GM12878 (cell line): Measurements from ENCODE around the gene TMC4. TPM values are rescaled to one million over a fixed set of nuclear protein-coding genes. Genes with fewer than 3 reads are reported as not detected.

Source experiments
- ATAC-seq: fragments of 200-7000 bp; cut with Tn5 transposase; 3 replicates; pipeline ENCODE4 v1.9.1; 2020; ENCODE audit warnings: mild to moderate bottlenecking, moderate library complexity
- BruUV-seq: library from RNA; stranded (reverse); fragments of 400-500 nt; replicated peaks from 2 replicates; lab custom pipeline; 2021; lab: Mats Ljungman, UMichigan
- CTCF ChIA-PET: fragments of 300-600 bp; sonication (Branson Sonifier 250); formaldehyde crosslinking; extraction: SDS; loops from one replicate; lab custom pipeline; 2021; ENCODE audit warnings: inconsistent platforms; lab: Yijun Ruan, JAX
- POLR2A ChIA-PET: fragments of 350-600 bp; formaldehyde crosslinking; extraction: SDS; loops from one replicate; lab custom pipeline; 2021; ENCODE audit warnings: inconsistent platforms; lab: Charles Lee
- RAD21 ChIA-PET: fragments of 300-600 bp; sonication (Branson Sonifier 250); formaldehyde crosslinking; loops from one replicate; lab custom pipeline; 2023; ENCODE audit warnings: antibody characterized with exemption; ENCODE audit not compliant: unreplicated experiment; lab: Charles Lee
- SMC1A ChIA-PET: fragments of 300-600 bp; sonication (Branson Sonifier 250); formaldehyde crosslinking; loops from one replicate; lab custom pipeline; 2023; ENCODE audit not compliant: unreplicated experiment, uncharacterized antibody; lab: Charles Lee
- DNase-seq: peaks from one replicate; pipeline ENCODE4 v3.0.0-alpha.2; 2011; ENCODE audit warnings: low read depth, low spot score
- FAIRE-seq: peaks from 3 replicates; lab custom pipeline; 2011; peaks lifted over from hg19 to GRCh38; lab: Jason Lieb, UNC
- H2AFZ ChIP-seq: 2 replicates; pipeline ENCODE4 v1.6.0; 2011; ENCODE audit warnings: low read depth, low read length, control low read depth; ENCODE audit not compliant: control insufficient read depth
- H3K27ac ChIP-seq: 2 replicates; pipeline ENCODE4 v1.5.1; 2011; ENCODE audit warnings: control low read depth; ENCODE audit not compliant: control insufficient read depth, insufficient read depth
- H3K27me3 ChIP-seq, 2 experiments: replicated peaks in 1 of 2; 2 replicates each; pipeline versions ENCODE4 v1.6.0 to v1.6.1; 2011; ENCODE audit warnings: low read length in 1 of 2; ENCODE audit not compliant: control insufficient read depth in 2 of 2, insufficient read depth in 2 of 2
- H3K36me3 ChIP-seq, 2 experiments: 2 replicates each; pipeline ENCODE4 v1.5.1; 2011; ENCODE audit warnings: low read length in 1 of 2; ENCODE audit not compliant: control insufficient read depth in 2 of 2, insufficient read depth in 2 of 2
- H3K4me1 ChIP-seq: 2 replicates; pipeline ENCODE4 v1.6.1; 2011; ENCODE audit warnings: mild to moderate bottlenecking, low read length, moderate library complexity, mixed read lengths; ENCODE audit not compliant: control insufficient read depth, insufficient read depth
- H3K4me2 ChIP-seq: 2 replicates; pipeline ENCODE4 v1.6.0; 2011; ENCODE audit warnings: control low read depth; ENCODE audit not compliant: control insufficient read depth, insufficient read depth
- H3K4me3 ChIP-seq: fragments of 200-600 bp; sonication (generic); 2 replicates; pipeline ENCODE4 v1.5.1; 2016
- H3K79me2 ChIP-seq: 2 replicates; pipeline ENCODE4 v1.6.0; 2011; ENCODE audit warnings: low read length; ENCODE audit not compliant: control insufficient read depth, insufficient read depth
- H3K9ac ChIP-seq: 2 replicates; pipeline ENCODE4 v1.8.0; 2011; ENCODE audit warnings: low read length, control low read depth, mixed read lengths; ENCODE audit not compliant: control insufficient read depth, insufficient read depth
- H3K9me3 ChIP-seq: replicated peaks from 3 replicates; pipeline ENCODE4 v1.5.1; 2011; ENCODE audit warnings: mild to moderate bottlenecking, low read length; ENCODE audit not compliant: control insufficient read depth, insufficient read depth
- H4K20me1 ChIP-seq: 2 replicates; pipeline ENCODE4 v1.6.0; 2011; ENCODE audit not compliant: control insufficient read depth, insufficient read depth
- CHD2 ChIP-seq: IDR thresholded peaks from 2 replicates; pipeline ENCODE4 v1.6.1; 2011; ENCODE audit warnings: low read depth, low read length, improper control_type of control experiment, borderline replicate concordance
- CUX1 ChIP-seq: IDR thresholded peaks from 2 replicates; pipeline ENCODE4 v1.6.1; 2012; ENCODE audit warnings: improper control_type of control experiment, low read depth, low read length; ENCODE audit not compliant: insufficient replicate concordance
- JUNB ChIP-seq: IDR thresholded peaks from 2 replicates; pipeline ENCODE4 v1.6.1; 2016; ENCODE audit warnings: antibody characterized with exemption, mild to moderate bottlenecking
- LARP7 ChIP-seq: fragments of 450-650 bp; IDR thresholded peaks from 2 replicates; pipeline ENCODE4 v1.6.1; 2017; ENCODE audit warnings: mild to moderate bottlenecking
- MYB ChIP-seq: fragments of 150-350 bp; IDR thresholded peaks from 2 replicates; pipeline ENCODE4 v1.6.1; 2014; ENCODE audit warnings: mild to moderate bottlenecking, low read depth, low read length, borderline replicate concordance
- NFIC ChIP-seq: IDR thresholded peaks from 2 replicates; pipeline ENCODE4 v1.6.1; 2012; ENCODE audit warnings: low read depth, mild to moderate bottlenecking, inconsistent platforms, low read length, moderate library complexity
- NFYA ChIP-seq: IDR thresholded peaks from 2 replicates; pipeline ENCODE4 v1.6.1; 2011; ENCODE audit warnings: low read depth, mild to moderate bottlenecking, low read length, improper control_type of control experiment, borderline replicate concordance
- POU2F2 ChIP-seq: IDR thresholded peaks from 3 replicates; pipeline ENCODE4 v1.6.1; 2011; ENCODE audit warnings: low read depth, mild to moderate bottlenecking, low read length, borderline replicate concordance
- RAD51 ChIP-seq: fragments of 450-650 bp; IDR thresholded peaks from 2 replicates; pipeline ENCODE4 v1.6.1; 2016; ENCODE audit warnings: moderate library complexity, mild to moderate bottlenecking, inconsistent platforms
- YY1 ChIP-seq: IDR thresholded peaks from 2 replicates; pipeline ENCODE4 v1.6.1; 2011; ENCODE audit warnings: low read depth, mild to moderate bottlenecking, low read length
- WGBS: methylation state at CpG from one replicate; pipeline ENCODE4 v1.1.6; 2016; ENCODE audit warnings: low lambda C conversion rate; ENCODE audit not compliant: insufficient replicate concordance, insufficient coverage; ENCODE audit errors: missing lambda C conversion rate; 5-methylcytosine and 5-hydroxymethylcytosine counted together
- in situ Hi-C: fragments of 300-500 bp; cut with MboI; formaldehyde crosslinking; loops from 9 replicates; pipeline ENCODE4 v1.14.3; 2018; ENCODE audit warnings: mixed read lengths
- intact Hi-C: fragments of 100-400 bp; cut with micrococcal nuclease; formaldehyde crosslinking; loops from one replicate; pipeline ENCODE4 v1.14.2; 2022; ENCODE audit not compliant: unreplicated experiment
- polyA plus RNA-seq, 11 experiments: library from polyadenylated mRNA; depleted of rRNA in 4 of 11; unstranded in 6 of 11; stranded (reverse) in 5 of 11; fragments of >200 nt; fragmentation: Nextera tagmentation in 4 of 11; fragmentation: Illumina TruSeq in 1 of 11; extraction: Ambion mirVana in 4 of 11; extraction: Trizol in 1 of 11; gene quantifications; 1 replicate in 1 of 11; 2 replicates in 10 of 11; pipeline versions ENCODE4 v1.2.1 to v1.2.3, GENCODE V29; 2011 to 2016; ENCODE audit warnings: inconsistent platforms in 2 of 11, missing spikeins in 2 of 11, low read depth in 1 of 11
- total RNA-seq, 4 experiments: library from RNA; depleted of rRNA in 3 of 4; stranded (reverse); fragments of >200 nt in 3 of 4; fragmentation: Illumina TruSeq in 1 of 4; extraction: Trizol in 1 of 4; gene quantifications; 2 replicates each; pipeline versions ENCODE4 v1.2.1 to v1.2.3, GENCODE V29; 2013 to 2021
- TF ChIP-seq, protein P1 (sequence below): fragments of 150-350 bp; IDR thresholded peaks from 2 replicates; pipeline ENCODE4 v1.6.1; 2014; ENCODE audit warnings: mild to moderate bottlenecking, low read depth, low read length

The TMC4 gene
- total and polyA plus RNA-seq, 10 of the 15 experiments (the other 5 are each of a cell fraction or from before 2014, with no cell fraction given): 0.33 to 0.83 (median 0.74) TPM; not detected in 7

DNA sequence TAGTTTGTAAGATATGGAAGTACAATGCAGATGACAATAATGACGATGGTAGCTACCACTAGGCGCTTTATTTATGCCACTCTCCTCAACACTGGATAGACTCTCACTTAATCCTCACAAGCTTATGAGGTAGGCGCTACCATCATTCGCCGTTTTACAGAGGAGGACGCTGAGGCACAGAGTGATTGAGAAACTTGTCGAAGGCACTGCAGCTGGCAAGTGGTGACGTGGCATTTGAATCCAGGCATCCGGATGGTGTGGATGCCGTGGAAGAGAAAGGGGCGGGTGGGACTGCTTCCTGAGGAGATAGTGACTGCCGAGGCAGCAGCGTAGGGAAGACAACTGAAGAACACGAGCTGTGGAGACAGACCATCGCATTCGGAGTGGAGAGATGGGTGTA, 26.4 kb upstream of the TMC4 start:
- 93% methylated on average over 16 of the region's 16 CpGs for WGBS
- no peak for DNase-seq
- Histone ChIP-seq H3K79me2 (peaks cover 38% of the 10 kb centered on the region), H3K4me3 (no peak overlapping the region), H3K4me2 (no peak overlapping the region), H3K9ac (no peak overlapping the region), H3K27me3 (no peaks in the 10 kb centered on the region), H2AFZ (no peak overlapping the region), H3K27ac (no peak overlapping the region), H3K4me1 (peaks cover 9% of the 10 kb centered on the region), H3K9me3 (no peaks in the 10 kb centered on the region), H4K20me1 (peaks cover 11% of the 10 kb centered on the region), H3K36me3 (peaks cover 7 to 14% of the 10 kb centered on the region in 2 experiments; a peak in 3 of 4 replicates)
- FAIRE-seq: no peak
- RAD21 ChIA-PET: interaction anchor here (1.5 kb wide), 1 partner anchor 10 kb away, joined by 4 read pairs; the partner anchor contains the start of gene MBOAT7
- in situ Hi-C loops: no loop called here
- CTCF ChIA-PET: interaction anchor here (3.3 kb wide), 1 partner anchor 10 kb away, joined by 15 read pairs; the partner anchor contains the start of gene MBOAT7
- SMC1A ChIA-PET: interaction anchor here (0.9 kb wide), 1 partner anchor 9 kb away, joined by 7 read pairs; the partner anchor contains the start of genes MBOAT7 and TSEN34
- BruUV-seq: no TSS peak
- TF ChIP-seq JUNB (no peak), RAD51 (no peak), LARP7 (no peak), CHD2 (no peak), POU2F2 (no peak)
- POLR2A ChIA-PET: interaction anchor here (1.0 to 7.7 kb wide), 3 partner anchors 9 to 13 kb away, joined by 3 to 100 read pairs (median 3); partner anchors contain the start of genes MBOAT7 and TSEN34
- no peak for ATAC-seq
- intact Hi-C loops: no loop called here

DNA sequence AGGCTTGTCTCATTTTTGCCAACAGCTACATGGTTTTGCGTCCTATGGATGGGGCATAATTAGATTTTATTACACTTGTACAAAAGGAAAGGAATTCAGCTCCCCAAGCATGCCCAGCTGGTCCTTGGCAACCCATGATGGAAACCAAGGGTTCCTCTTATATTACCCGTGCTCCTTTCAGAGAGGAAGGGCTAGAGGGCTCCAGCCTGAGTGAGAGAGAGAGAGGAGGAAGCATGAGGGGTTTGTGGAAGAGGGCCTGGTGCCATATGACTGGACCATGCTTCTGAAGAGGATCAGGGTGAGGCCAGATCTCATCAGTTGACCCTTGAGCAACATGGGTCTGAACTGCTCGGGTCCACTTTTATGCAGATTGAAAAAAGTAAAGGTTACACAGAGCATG, 24.2 kb upstream of the TMC4 start:
- CTCF ChIA-PET: no interaction called here
- no peak for ATAC-seq
- Histone ChIP-seq H4K20me1 (no peaks in the 10 kb centered on the region), H3K9me3 (no peaks in the 10 kb centered on the region), H3K79me2 (peaks cover 20% of the 10 kb centered on the region), H3K4me3 (no peak overlapping the region), H3K4me2 (no peak overlapping the region), H2AFZ (no peak overlapping the region), H3K27ac (no peak overlapping the region), H3K4me1 (peaks cover 2% of the 10 kb centered on the region; the same call in 1 of the 2 replicates), H3K36me3 (peaks cover 2 to 4% of the 10 kb centered on the region in 2 experiments; a peak in 3 of 4 replicates), H3K27me3 (no peaks in the 10 kb centered on the region), H3K9ac (no peak overlapping the region)
- WGBS: 94% methylated on average over 3 of the region's 3 CpGs
- DNase-seq: no peak
- intact Hi-C loops (no loop called here), in situ Hi-C loops (no loop called here)
- RAD21 ChIA-PET: no interaction called here
- FAIRE-seq: no peak
- BruUV-seq: no TSS peak
- POLR2A ChIA-PET: no interaction called here
- SMC1A ChIA-PET: no interaction called here
- TF ChIP-seq CUX1 (no peak), POU2F2 (no peak), YY1 (no peak), MYB (no peak), NFIC (no peak), NFYA (no peak)
- TF ChIP-seq, protein P1, sequence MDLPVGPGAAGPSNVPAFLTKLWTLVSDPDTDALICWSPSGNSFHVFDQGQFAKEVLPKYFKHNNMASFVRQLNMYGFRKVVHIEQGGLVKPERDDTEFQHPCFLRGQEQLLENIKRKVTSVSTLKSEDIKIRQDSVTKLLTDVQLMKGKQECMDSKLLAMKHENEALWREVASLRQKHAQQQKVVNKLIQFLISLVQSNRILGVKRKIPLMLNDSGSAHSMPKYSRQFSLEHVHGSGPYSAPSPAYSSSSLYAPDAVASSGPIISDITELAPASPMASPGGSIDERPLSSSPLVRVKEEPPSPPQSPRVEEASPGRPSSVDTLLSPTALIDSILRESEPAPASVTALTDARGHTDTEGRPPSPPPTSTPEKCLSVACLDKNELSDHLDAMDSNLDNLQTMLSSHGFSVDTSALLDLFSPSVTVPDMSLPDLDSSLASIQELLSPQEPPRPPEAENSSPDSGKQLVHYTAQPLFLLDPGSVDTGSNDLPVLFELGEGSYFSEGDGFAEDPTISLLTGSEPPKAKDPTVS: no peak
